A673 (cell line): ENCODE results near the gene RASA2. TPM values are rescaled to one million over a fixed set of nuclear protein-coding genes. Genes with fewer than 3 reads are reported as not detected.

Experiments used
- BruUV-seq: library from RNA; stranded (reverse); fragments of 400-500 nt; replicated peaks from 2 replicates; lab custom pipeline; 2021; lab: Mats Ljungman, UMichigan
- CTCF ChIA-PET: fragments of 300-600 bp; sonication (Branson Sonifier 250); formaldehyde crosslinking; loops from one replicate; lab custom pipeline; 2022; ENCODE audit warnings: antibody characterized with exemption; lab: Charles Lee
- POLR2A ChIA-PET: fragments of 300-600 bp; sonication (Branson Sonifier 250); formaldehyde crosslinking; loops from one replicate; lab custom pipeline; 2022; ENCODE audit warnings: antibody characterized with exemption; ENCODE audit not compliant: low non-redundant PET; lab: Charles Lee
- DNase-seq: peaks from one replicate; pipeline ENCODE4 v3.0.0-alpha.2; 2015; ENCODE audit warnings: low spot score
- H3K27ac ChIP-seq: fragments of 200-600 bp; sonication (generic); 2 replicates; pipeline ENCODE4 v1.5.1; 2016; ENCODE audit warnings: mixed run types, low read depth, mild to moderate bottlenecking, mixed read lengths, antibody characterized with exemption, low read length; ENCODE audit not compliant: poor library complexity, severe bottlenecking
- H3K27me3 ChIP-seq: fragments of 200-600 bp; sonication (generic); replicated peaks from 2 replicates; pipeline ENCODE4 v1.6.1; 2017; ENCODE audit warnings: mixed run types, low read depth, mild to moderate bottlenecking, mixed read lengths, antibody characterized with exemption, low read length; ENCODE audit not compliant: insufficient read depth, poor library complexity
- H3K36me3 ChIP-seq: fragments of 200-600 bp; sonication (generic); 2 replicates; pipeline ENCODE4 v1.6.1; 2016; ENCODE audit warnings: mixed run types, mild to moderate bottlenecking, mixed read lengths, antibody characterized with exemption, low read length; ENCODE audit not compliant: insufficient read depth, poor library complexity, severe bottlenecking
- H3K4me1 ChIP-seq: fragments of 200-600 bp; sonication (generic); 2 replicates; pipeline ENCODE4 v1.6.1; 2017; ENCODE audit warnings: mixed run types, mild to moderate bottlenecking, mixed read lengths, antibody characterized with exemption, low read length; ENCODE audit not compliant: insufficient read depth, poor library complexity, severe bottlenecking
- H3K4me3 ChIP-seq: fragments of 200-600 bp; sonication (generic); 2 replicates; pipeline ENCODE4 v1.5.1; 2016; ENCODE audit warnings: low read depth, mixed run types, mild to moderate bottlenecking, mixed read lengths, low read length; ENCODE audit not compliant: poor library complexity, severe bottlenecking
- H3K9me3 ChIP-seq: fragments of 200-600 bp; sonication (generic); 2 replicates; pipeline ENCODE4 v1.6.1; 2016; ENCODE audit warnings: mixed run types, low read depth, mild to moderate bottlenecking, mixed read lengths, antibody characterized with exemption, low read length; ENCODE audit not compliant: poor library complexity, severe bottlenecking
- CTCF ChIP-seq: fragments of 300-800, 200-600 bp; sonication (generic); conservative IDR thresholded peaks from 2 replicates; pipeline ENCODE4 v1.5.1; 2017; ENCODE audit warnings: low read depth, mild to moderate bottlenecking, antibody characterized with exemption, low read length, moderate library complexity, mixed read lengths
- EZH2 ChIP-seq: fragments of 200-600 bp; sonication (generic); IDR thresholded peaks from 2 replicates; pipeline ENCODE4 v1.6.1; 2017; ENCODE audit warnings: borderline replicate concordance, low read depth, mild to moderate bottlenecking, mixed read lengths, antibody characterized with exemption, low read length; ENCODE audit not compliant: poor library complexity, severe bottlenecking
- intact Hi-C: fragments of 100-400 bp; cut with micrococcal nuclease; formaldehyde crosslinking; loops from one replicate; pipeline ENCODE4 v1.10.0; 2022; ENCODE audit not compliant: unreplicated experiment
- total RNA-seq: library from RNA; stranded (reverse); gene quantifications from 2 replicates; pipeline ENCODE4 v1.2.3, GENCODE V29; 2021

Gene RASA2
- total RNA-seq, 1 experiment from 2014 or later: 17.1 TPM

GRCh38 chr3:141608438-141608837 is 121.6 kb downstream of the RASA2 start:
- intact Hi-C loops: no loop called here
- TF ChIP-seq CTCF: no peak
- no peak for TF ChIP-seq EZH2
- Histone ChIP-seq H3K4me1 (no peaks in the 10 kb centered on the region), H3K9me3 (no peaks in the 10 kb centered on the region), H3K27ac (no peak overlapping the region), H3K4me3 (no peak overlapping the region), H3K36me3 (peaks cover 15% of the 10 kb centered on the region), H3K27me3 (no peaks in the 10 kb centered on the region)
- no peak for DNase-seq
- no TSS peak for BruUV-seq
- ChIA-PET CTCF (no interaction called here), POLR2A (no interaction called here)

- BruUV-seq: no TSS peak
- TF ChIP-seq EZH2: no peak
- TF ChIP-seq CTCF: no peak
Measured at GRCh38 chr3:141610939-141611338, 124.1 kb downstream of the RASA2 start.

GRCh38 chr3:141618103-141618910 is 131.5 kb downstream of the RASA2 start:
- no peaks in the 10 kb centered on the region for H3K9me3 ChIP-seq
- no peak for TF ChIP-seq EZH2
- TF ChIP-seq CTCF: no peak
- CTCF ChIA-PET: no interaction called here
- H3K27me3 ChIP-seq: no peaks in the 10 kb centered on the region
- POLR2A ChIA-PET: no interaction called here
- no TSS peak for BruUV-seq
- no peaks in the 10 kb centered on the region for H3K4me1 ChIP-seq
- no peak for DNase-seq
- intact Hi-C loops: no loop called here
- H3K27ac ChIP-seq: no peak overlapping the region
- H3K4me3 ChIP-seq: no peak overlapping the region
- H3K36me3 ChIP-seq: no peaks in the 10 kb centered on the region

More at GRCh38 chr3:141610939-141611338, 124.1 kb downstream of the RASA2 start:
- Histone ChIP-seq H3K4me1 (no peaks in the 10 kb centered on the region), H3K36me3 (peaks cover 15% of the 10 kb centered on the region), H3K27me3 (no peaks in the 10 kb centered on the region), H3K9me3 (no peaks in the 10 kb centered on the region), H3K4me3 (no peak overlapping the region), H3K27ac (no peak overlapping the region)
- intact Hi-C loops: no loop called here
- DNase-seq: no peak
- CTCF ChIA-PET: no interaction called here
- POLR2A ChIA-PET: no interaction called here
